MM.1S (cell line): ENCODE results near the gene SP4.
A peak's percentile ranks its signal among the peaks of the same experiment; 100 is the strongest.

Experiments
- DNase-seq: peaks from one replicate; pipeline ENCODE4 v3.0.0-alpha.2; 2015
- H2AFZ ChIP-seq: fragments of 300-600 bp; sonication (generic); 2 replicates; pipeline ENCODE4 v1.6.0; 2016; ENCODE audit warnings: antibody characterized with exemption, low read length
- H3F3A ChIP-seq: fragments of 300-600 bp; sonication (generic); 2 replicates; pipeline ENCODE4 v1.6.1; 2016; ENCODE audit warnings: mild to moderate bottlenecking, antibody characterized with exemption, low read length, moderate library complexity, mixed read lengths; ENCODE audit not compliant: insufficient read depth
- H3K27ac ChIP-seq: fragments of 300-600 bp; sonication (generic); 2 replicates; pipeline ENCODE4 v1.5.1; 2016; ENCODE audit warnings: mild to moderate bottlenecking, low read length
- H3K27me3 ChIP-seq: fragments of 300-600 bp; sonication (generic); replicated peaks from 2 replicates; pipeline ENCODE4 v1.6.0; 2016; ENCODE audit warnings: low read length; ENCODE audit not compliant: insufficient read depth
- H3K36me3 ChIP-seq: fragments of 300-600 bp; sonication (generic); replicated peaks from 2 replicates; pipeline ENCODE4 v1.6.1; 2016; ENCODE audit warnings: mild to moderate bottlenecking, low read length, mixed read lengths; ENCODE audit not compliant: insufficient read depth
- H3K4me1 ChIP-seq: fragments of 300-600 bp; sonication (generic); 2 replicates; pipeline ENCODE4 v1.6.1; 2016; ENCODE audit warnings: low read length, mixed read lengths
- H3K4me2 ChIP-seq: fragments of 300-600 bp; sonication (generic); 2 replicates; pipeline ENCODE4 v1.6.0; 2016; ENCODE audit warnings: low read depth, low read length
- H3K4me3 ChIP-seq: fragments of 300-600 bp; sonication (generic); 2 replicates; pipeline ENCODE4 v1.5.1; 2016; ENCODE audit warnings: low read length, mixed read lengths
- H3K79me2 ChIP-seq: fragments of 300-600 bp; sonication (generic); 2 replicates; pipeline ENCODE4 v1.6.1; 2016; ENCODE audit warnings: mixed run types, low read length, mixed read lengths
- H3K9ac ChIP-seq: fragments of 300-600 bp; sonication (generic); 2 replicates; pipeline ENCODE4 v1.6.1; 2016; ENCODE audit warnings: low read length, mixed read lengths
- H3K9me2 ChIP-seq: fragments of 300-600 bp; sonication (generic); replicated peaks from 2 replicates; pipeline ENCODE4 v1.6.1; 2016; ENCODE audit warnings: mild to moderate bottlenecking, low read length, mixed read lengths; ENCODE audit not compliant: insufficient read depth
- H3K9me3 ChIP-seq: fragments of 300-600 bp; sonication (generic); replicated peaks from 2 replicates; pipeline ENCODE4 v1.6.1; 2016; ENCODE audit warnings: mild to moderate bottlenecking, low read length, mixed read lengths; ENCODE audit not compliant: insufficient read depth
- H4K20me1 ChIP-seq: fragments of 300-600 bp; sonication (generic); 2 replicates; pipeline ENCODE4 v1.6.1; 2016; ENCODE audit warnings: mild to moderate bottlenecking, low read length, moderate library complexity, mixed read lengths; ENCODE audit not compliant: insufficient read depth
- CTCF ChIP-seq: fragments of 300-600 bp; sonication (generic); IDR thresholded peaks from 2 replicates; pipeline ENCODE4 v1.5.1; 2016; ENCODE audit warnings: antibody characterized with exemption, low read length, mixed read lengths
- EZH2 ChIP-seq: fragments of 300-600 bp; sonication (generic); optimal IDR thresholded peaks from 2 replicates; pipeline ENCODE3; 2017; ENCODE audit warnings: low read depth, mild to moderate bottlenecking, antibody characterized with exemption, low read length, mixed read lengths
- EZH2phosphoT487 ChIP-seq: fragments of 300-600 bp; sonication (generic); IDR thresholded peaks from 2 replicates; pipeline ENCODE4 v1.6.1; 2018; ENCODE audit warnings: antibody characterized with exemption, low read length

SP4 gene

GRCh38 chr7:21542891-21543527 lies 115.1 kb downstream of the SP4 start, which contains the start of gene DNAH11:
Gene DNAH11, plus strand, starts transcription at chr7:21543039. Its CDS starts 207 bp downstream, at chr7:21543246.
- peak; percentile 62 for DNase-seq
- Histone ChIP-seq H3K9me3 (no peaks in the 10 kb centered on the region), H3K4me2 (peak within 1 kb of the TSS; percentile 97), H3K27ac (no peak within 1 kb of the TSS), H3K9ac (no peak within 1 kb of the TSS), H3F3A (no peaks in the 10 kb centered on the region), H3K36me3 (no peaks in the 10 kb centered on the region), H3K27me3 (no peaks in the 10 kb centered on the region), H3K79me2 (no peaks in the 10 kb centered on the region), H3K4me3 (peak within 1 kb of the TSS; percentile 65), H4K20me1 (no peaks in the 10 kb centered on the region), H3K9me2 (no peaks in the 10 kb centered on the region), H3K4me1 (no peaks in the 10 kb centered on the region; the same call in 1 of the 2 replicates), H2AFZ (peak within 1 kb of the TSS; percentile 88)
- TF ChIP-seq EZH2phosphoT487 (no peak), CTCF (no peak), EZH2 (no peak)

GRCh38 chr7:21543528-21544302 lies 115.8 kb downstream of the SP4 start:
- peak overlapping the region; percentile 88 for H2AFZ ChIP-seq
- no peak overlapping the region for H3K9ac ChIP-seq
- H3K36me3 ChIP-seq, result no peaks in the 10 kb centered on the region
- no peaks in the 10 kb centered on the region; the same call in 1 of the 2 replicates for H3K4me1 ChIP-seq
- TF ChIP-seq EZH2 (no peak), CTCF (no peak), EZH2phosphoT487 (no peak)
- H4K20me1 ChIP-seq, result no peaks in the 10 kb centered on the region
- no peak overlapping the region for H3K27ac ChIP-seq
- no peaks in the 10 kb centered on the region for H3K27me3 ChIP-seq
- H3F3A ChIP-seq, result no peaks in the 10 kb centered on the region
- H3K9me2 ChIP-seq, result no peaks in the 10 kb centered on the region
- no peaks in the 10 kb centered on the region for H3K79me2 ChIP-seq
- H3K9me3 ChIP-seq, result no peaks in the 10 kb centered on the region
- peak; percentile 20 for DNase-seq
- peak overlapping the region; percentile 65 for H3K4me3 ChIP-seq
- H3K4me2 ChIP-seq, result peak overlapping the region; percentile 97

GRCh38 chr7:21544303-21544656 lies 116.4 kb downstream of the SP4 start:
- no peaks in the 10 kb centered on the region for H3K9me2 ChIP-seq
- H3K27me3 ChIP-seq, result no peaks in the 10 kb centered on the region
- H2AFZ ChIP-seq, result no peak overlapping the region
- H3K4me3 ChIP-seq, result no peak overlapping the region
- no peaks in the 10 kb centered on the region for H3F3A ChIP-seq
- DNase-seq, result no peak
- no peak for TF ChIP-seq EZH2phosphoT487
- TF ChIP-seq CTCF, result no peak
- no peak for TF ChIP-seq EZH2
- H3K4me1 ChIP-seq, result no peaks in the 10 kb centered on the region; the same call in 1 of the 2 replicates
- no peak overlapping the region for H3K27ac ChIP-seq
- H3K36me3 ChIP-seq, result no peaks in the 10 kb centered on the region
- H3K79me2 ChIP-seq, result no peaks in the 10 kb centered on the region
- H3K9me3 ChIP-seq, result no peaks in the 10 kb centered on the region
- no peaks in the 10 kb centered on the region for H4K20me1 ChIP-seq
- no peak overlapping the region for H3K4me2 ChIP-seq
- H3K9ac ChIP-seq, result no peak overlapping the region
